ENCODE data around the gene LHX5.

The LHX5 gene

DNA sequence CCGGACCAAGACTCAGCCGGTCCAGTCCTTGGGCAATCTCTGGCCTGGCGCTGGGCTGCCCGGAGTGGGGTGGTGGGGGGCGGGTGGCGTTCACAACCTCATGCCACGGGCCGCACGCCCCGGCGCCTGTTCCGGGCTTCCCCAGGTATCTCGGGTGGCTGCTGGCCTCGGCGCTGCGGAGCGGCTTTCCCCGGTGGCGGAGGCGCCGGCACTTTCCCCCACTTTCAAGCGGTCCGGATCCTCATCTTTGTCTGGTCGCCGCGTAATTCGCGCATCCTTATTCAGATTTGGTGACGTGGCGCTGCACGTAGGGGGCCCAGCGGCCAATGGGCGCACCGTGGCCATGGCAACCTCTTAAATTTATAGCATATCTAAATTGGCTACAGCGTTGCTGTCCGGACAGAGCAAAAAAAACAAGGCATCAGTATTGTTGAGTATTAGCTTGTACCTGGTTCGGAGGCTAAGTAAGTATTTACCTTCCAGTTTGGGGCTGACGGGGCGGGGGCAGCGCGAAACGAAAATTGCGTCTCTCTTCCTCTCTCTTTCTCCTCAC lies at the start of gene LHX5:
LHX5 (minus strand) TSS at position 253 of the 553 bp plus-strand sequence. CDS start 373 bp downstream, outside the sequence.
- TF ChIP-seq Cebpa-rat (IDR thresholded peaks at IDR 0.05), result no peak

DNA sequence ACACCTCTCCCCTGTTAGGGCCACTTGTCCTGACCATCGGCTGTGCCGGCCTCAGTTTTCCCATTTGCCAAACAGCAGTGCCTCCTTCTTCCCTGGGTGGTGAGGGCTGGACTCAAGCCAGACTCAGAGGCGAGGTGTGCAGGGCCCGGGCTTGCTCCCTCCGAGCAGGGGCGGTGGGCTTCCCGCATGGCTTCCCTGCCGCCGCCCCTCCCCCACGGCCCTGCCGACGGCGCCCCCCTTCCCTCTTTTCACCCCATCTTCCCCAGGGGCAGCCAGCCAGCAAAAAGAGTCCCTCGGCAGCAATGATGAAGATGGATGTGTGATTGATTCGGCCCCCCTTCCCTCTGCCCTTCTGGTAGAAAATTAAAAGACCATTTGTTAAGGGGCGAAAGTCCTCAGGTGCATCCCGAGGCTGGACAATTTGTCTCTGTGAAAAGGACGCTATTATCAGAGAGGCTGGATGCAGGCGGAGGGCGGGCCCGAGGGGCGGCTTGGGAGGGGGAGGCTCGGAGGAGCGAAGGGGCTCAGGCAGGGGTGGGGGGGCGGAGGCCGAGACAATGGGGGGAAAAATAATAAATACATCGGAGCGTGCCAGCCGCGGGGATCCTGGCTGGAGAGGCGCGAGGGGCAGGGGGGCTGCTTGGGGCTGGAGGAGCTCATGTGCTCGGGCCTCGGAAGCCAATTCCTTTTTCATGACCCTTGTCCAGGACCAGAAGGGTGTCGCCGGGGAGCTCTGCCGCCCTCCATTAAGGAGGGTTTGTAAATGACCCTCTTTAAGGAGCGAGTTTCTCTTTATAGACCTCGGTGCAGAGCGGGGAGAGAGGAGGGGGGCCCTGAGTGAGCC lies 48.0 kb upstream of the LHX5 start:
- peaks cover 5% of the 10 kb centered on the region for H3K4me1 ChIP-seq
- H3K36me3 ChIP-seq, result no peaks in the 10 kb centered on the region
- H3K9me3 ChIP-seq, result no peaks in the 10 kb centered on the region
- H3K27ac ChIP-seq, result no peak overlapping the region
- TF ChIP-seq Cebpa-rat (IDR thresholded peaks at IDR 0.05), result no peak
- H3K4me2 ChIP-seq, result no peak overlapping the region
- H3K27me3 ChIP-seq, result peaks cover 12% of the 10 kb centered on the region; the same call in 1 of the 2 replicates
- no peak overlapping the region for H3K9ac ChIP-seq
- no peaks in the 10 kb centered on the region for H4K20me1 ChIP-seq
- no peak overlapping the region for H3K4me3 ChIP-seq

More for the DNA sequence above, at the start of gene LHX5:
- no peaks in the 10 kb centered on the region for H3K36me3 ChIP-seq
- H3K4me3 ChIP-seq, result no peak within 1 kb of the TSS
- H3K27ac ChIP-seq, result no peak within 1 kb of the TSS
- H3K9ac ChIP-seq, result no peak within 1 kb of the TSS
- H3K4me2 ChIP-seq, result no peak within 1 kb of the TSS
- H3K9me3 ChIP-seq, result peaks cover 35% of the 10 kb centered on the region
- no peaks in the 10 kb centered on the region for H3K4me1 ChIP-seq
- peaks cover 100% of the 10 kb centered on the region for H3K27me3 ChIP-seq
- H4K20me1 ChIP-seq, result peaks cover 87% of the 10 kb centered on the region

DNA sequence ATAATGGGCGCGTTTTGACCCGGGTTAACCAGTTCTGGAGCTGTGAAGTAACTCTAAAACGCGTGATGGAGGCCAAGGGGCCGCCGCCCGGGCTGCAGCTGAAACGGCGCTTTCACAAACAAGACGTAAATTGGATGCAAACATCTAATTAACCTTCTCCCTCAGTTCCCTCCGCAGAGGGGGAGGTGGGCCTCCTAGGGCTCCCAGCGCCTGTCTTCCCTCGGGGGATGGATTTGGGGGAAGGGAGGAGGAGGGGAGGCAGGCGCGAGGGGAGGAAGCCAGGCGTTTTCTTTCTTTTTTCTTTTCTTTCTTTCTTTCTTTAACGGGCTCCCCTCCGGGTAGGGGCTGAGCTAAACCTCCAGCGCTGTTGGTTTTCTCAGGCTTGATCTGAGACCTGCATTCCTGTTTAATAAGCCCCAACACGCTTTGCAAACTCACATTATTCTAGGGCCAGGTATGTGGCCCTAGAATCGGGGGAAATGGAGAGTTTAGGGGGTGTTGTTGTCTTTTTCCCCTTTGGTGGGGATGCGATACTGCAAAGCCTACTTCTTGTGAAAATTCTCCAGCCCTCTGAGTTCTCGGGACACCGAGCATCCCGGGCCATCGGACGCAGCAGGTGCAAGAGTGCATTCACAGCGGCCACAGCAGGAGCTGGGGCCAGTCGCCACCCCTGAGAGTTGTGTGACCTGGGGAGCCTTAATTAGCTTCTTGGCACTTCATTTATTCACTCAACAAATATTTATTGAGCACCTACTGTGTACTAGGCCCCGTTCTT lies 43.6 kb upstream of the LHX5 start:
- no peak overlapping the region for H3K9ac ChIP-seq
- no peaks in the 10 kb centered on the region for H3K4me1 ChIP-seq
- H3K4me2 ChIP-seq, result no peak overlapping the region
- TF ChIP-seq Cebpa-rat (IDR thresholded peaks at IDR 0.05), result no peak
- H3K9me3 ChIP-seq, result no peaks in the 10 kb centered on the region
- H3K4me3 ChIP-seq, result no peak overlapping the region
- no peak overlapping the region for H3K27ac ChIP-seq
- no peaks in the 10 kb centered on the region for H3K36me3 ChIP-seq
- H4K20me1 ChIP-seq, result no peaks in the 10 kb centered on the region
- H3K27me3 ChIP-seq, result peaks cover 17% of the 10 kb centered on the region; the same call in 1 of the 2 replicates

DNA sequence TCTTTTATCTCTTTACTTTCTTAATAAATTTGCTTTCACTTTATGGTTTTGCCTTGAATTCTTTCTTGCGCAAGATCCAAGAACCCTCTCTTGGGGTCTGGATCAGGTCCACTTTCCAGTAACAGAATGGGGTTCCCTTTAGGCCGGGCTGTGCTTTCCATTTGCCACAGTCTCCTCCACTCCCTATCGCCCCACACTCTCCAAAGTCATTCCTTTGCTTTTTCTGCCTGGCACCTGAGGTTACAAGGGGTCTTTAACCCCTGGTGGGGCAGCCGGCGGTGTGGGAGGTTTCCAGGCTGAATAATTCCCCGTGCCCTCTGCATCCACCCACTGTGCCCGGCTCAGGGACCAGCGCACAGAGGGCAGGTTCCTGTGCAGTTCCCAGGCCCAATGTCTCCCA lies 42.9 kb upstream of the LHX5 start:
- Histone ChIP-seq H3K4me1 (no peaks in the 10 kb centered on the region), H3K27ac (no peak overlapping the region), H3K36me3 (no peaks in the 10 kb centered on the region), H4K20me1 (no peaks in the 10 kb centered on the region), H3K9ac (no peak overlapping the region), H3K9me3 (no peaks in the 10 kb centered on the region), H3K4me3 (no peak overlapping the region), H3K4me2 (no peak overlapping the region), H3K27me3 (peaks cover 17% of the 10 kb centered on the region; the same call in 1 of the 2 replicates)
- TF ChIP-seq Cebpa-rat (IDR thresholded peaks at IDR 0.05), result no peak

DNA sequence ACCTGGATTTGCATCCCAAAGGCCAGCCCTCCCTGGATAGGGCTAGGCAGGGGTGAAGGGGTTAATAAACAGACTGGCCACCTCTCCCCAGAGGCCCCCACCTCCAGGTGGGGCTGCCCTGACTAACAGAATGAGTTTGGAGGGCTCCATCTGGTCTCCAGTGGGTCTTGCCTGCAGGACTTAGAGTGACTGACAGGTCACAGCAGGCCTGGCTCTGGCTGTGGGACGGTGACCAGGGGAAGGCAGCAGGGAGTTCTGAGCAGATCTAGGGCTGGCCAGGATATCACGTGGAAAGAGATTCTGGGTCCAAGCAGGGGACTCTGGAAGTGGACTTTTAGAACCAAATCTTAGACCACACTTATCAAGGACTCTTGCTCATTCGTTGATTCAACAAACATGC lies 40.9 kb upstream of the LHX5 start:
- H3K27ac ChIP-seq, result no peak overlapping the region
- no peaks in the 10 kb centered on the region for H3K4me1 ChIP-seq
- H3K36me3 ChIP-seq, result no peaks in the 10 kb centered on the region
- H3K4me2 ChIP-seq, result no peak overlapping the region
- H3K4me3 ChIP-seq, result no peak overlapping the region
- no peak overlapping the region for H3K9ac ChIP-seq
- no peak for TF ChIP-seq Cebpa-rat (IDR thresholded peaks at IDR 0.05)
- H3K27me3 ChIP-seq, result peaks cover 17% of the 10 kb centered on the region; the same call in 1 of the 2 replicates
- no peaks in the 10 kb centered on the region for H3K9me3 ChIP-seq
- H4K20me1 ChIP-seq, result no peaks in the 10 kb centered on the region

DNA sequence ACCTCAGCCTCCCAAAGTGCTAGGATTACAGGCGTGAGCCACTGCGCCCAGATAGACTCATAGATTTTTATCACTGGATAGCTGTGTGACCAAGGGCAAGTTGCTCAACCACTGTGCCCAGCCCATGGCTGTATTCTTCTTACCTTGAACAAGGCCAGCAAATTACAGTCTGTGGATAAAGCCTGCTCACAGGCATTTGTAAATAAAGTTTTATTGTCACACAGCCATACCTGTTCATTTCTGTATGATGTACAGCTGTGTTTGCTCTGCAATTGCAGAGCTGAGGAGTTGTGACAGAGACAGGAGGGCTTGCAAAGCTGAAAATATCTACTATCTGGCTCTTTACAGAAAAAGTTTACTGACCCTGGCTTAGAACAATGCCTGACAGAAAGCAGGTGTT lies 35.2 kb upstream of the LHX5 start:
- H3K27ac ChIP-seq, result no peak overlapping the region
- no peaks in the 10 kb centered on the region for H3K27me3 ChIP-seq
- H3K9me3 ChIP-seq, result peaks cover 12% of the 10 kb centered on the region; the same call in 1 of the 2 replicates
- no peak overlapping the region for H3K4me3 ChIP-seq
- H4K20me1 ChIP-seq, result no peaks in the 10 kb centered on the region
- no peak overlapping the region for H3K4me2 ChIP-seq
- H3K36me3 ChIP-seq, result no peaks in the 10 kb centered on the region
- no peak overlapping the region for H3K9ac ChIP-seq
- no peak for TF ChIP-seq Cebpa-rat (IDR thresholded peaks at IDR 0.05)
- no peaks in the 10 kb centered on the region for H3K4me1 ChIP-seq

DNA sequence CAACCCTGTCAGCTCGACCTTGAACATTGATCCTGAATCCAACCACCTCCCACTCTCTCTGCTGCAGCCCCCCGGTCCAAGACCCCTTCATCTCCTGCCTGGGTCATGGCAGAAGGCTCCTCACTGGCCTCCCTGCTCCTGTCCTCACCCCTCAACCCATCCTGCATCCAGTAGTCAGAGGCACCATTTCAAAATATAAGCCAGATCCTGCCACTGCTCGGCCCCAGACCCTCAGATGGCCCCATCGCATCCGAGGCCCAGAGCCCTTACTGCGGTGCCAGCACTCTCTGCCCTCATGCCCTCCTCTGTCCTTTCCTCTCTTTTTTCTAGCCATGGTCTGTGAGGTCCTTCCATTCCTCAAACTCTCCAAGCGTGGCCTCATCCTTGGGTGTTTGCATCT lies 34.3 kb upstream of the LHX5 start:
- no peaks in the 10 kb centered on the region for H4K20me1 ChIP-seq
- no peaks in the 10 kb centered on the region for H3K4me1 ChIP-seq
- no peak overlapping the region for H3K27ac ChIP-seq
- no peaks in the 10 kb centered on the region for H3K36me3 ChIP-seq
- TF ChIP-seq Cebpa-rat (IDR thresholded peaks at IDR 0.05), result no peak
- H3K4me2 ChIP-seq, result no peak overlapping the region
- H3K4me3 ChIP-seq, result no peak overlapping the region
- H3K9me3 ChIP-seq, result peaks cover 12% of the 10 kb centered on the region; the same call in 1 of the 2 replicates
- H3K27me3 ChIP-seq, result no peaks in the 10 kb centered on the region
- H3K9ac ChIP-seq, result no peak overlapping the region

DNA sequence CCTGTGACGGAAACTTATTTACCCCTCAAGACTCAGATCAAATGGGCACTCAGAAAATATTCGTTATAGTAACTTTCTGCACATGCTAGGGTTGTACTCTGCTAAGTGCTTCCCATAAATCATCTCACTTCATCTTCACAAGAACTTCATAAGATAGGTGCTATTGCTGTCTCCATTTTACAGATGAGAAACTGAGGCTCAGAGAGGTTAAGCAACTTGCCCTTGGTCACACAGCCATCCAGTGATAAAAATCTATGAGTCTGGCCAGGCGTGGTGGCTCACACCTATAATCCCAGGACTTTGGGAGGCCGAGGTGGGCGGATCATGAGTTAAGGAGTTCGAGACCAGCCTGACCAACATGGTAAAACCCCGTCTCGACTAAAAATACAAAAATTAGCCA lies 33.2 kb upstream of the LHX5 start:
- Histone ChIP-seq H3K4me3 (no peak overlapping the region), H4K20me1 (no peaks in the 10 kb centered on the region), H3K27me3 (no peaks in the 10 kb centered on the region), H3K9ac (no peak overlapping the region), H3K36me3 (no peaks in the 10 kb centered on the region), H3K4me2 (no peak overlapping the region), H3K4me1 (no peaks in the 10 kb centered on the region), H3K27ac (no peak overlapping the region), H3K9me3 (peaks cover 12% of the 10 kb centered on the region; the same call in 1 of the 2 replicates)
- TF ChIP-seq Cebpa-rat (IDR thresholded peaks at IDR 0.05), result no peak

DNA sequence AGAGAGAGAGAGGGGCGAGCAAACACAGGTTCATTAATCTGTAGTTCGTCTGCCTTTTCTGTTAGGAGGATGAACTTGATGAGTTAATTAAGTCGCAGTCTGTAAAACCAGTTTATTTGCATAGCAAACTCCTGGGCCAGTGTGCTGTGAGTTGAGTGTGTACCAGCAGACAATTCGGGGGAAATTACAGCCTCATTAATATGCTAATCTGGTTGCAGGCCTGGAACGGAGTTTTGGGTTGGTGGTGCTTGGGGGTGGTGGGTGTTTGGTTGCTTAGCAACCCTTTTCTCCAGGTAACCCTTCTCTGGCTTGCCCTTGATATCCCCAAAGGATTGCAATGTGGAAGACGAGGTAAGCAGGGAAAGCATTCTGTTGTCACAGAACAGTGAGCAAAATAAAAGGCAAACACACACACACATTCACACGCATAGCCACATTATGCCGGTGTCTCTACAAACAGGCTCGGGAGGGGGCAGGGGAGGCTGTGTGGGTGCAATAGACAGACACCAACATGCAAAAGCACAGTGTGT lies 29.2 kb upstream of the LHX5 start:
- peaks cover 12% of the 10 kb centered on the region; the same call in 1 of the 2 replicates for H3K9me3 ChIP-seq
- H3K36me3 ChIP-seq, result no peaks in the 10 kb centered on the region
- TF ChIP-seq Cebpa-rat (IDR thresholded peaks at IDR 0.05), result no peak
- H3K4me2 ChIP-seq, result no peak overlapping the region
- H4K20me1 ChIP-seq, result no peaks in the 10 kb centered on the region
- H3K27ac ChIP-seq, result no peak overlapping the region
- no peak overlapping the region for H3K9ac ChIP-seq
- H3K27me3 ChIP-seq, result no peaks in the 10 kb centered on the region
- no peaks in the 10 kb centered on the region for H3K4me1 ChIP-seq
- no peak overlapping the region for H3K4me3 ChIP-seq
